GM18867 (cell line): ENCODE results near the gene SLC16A6.
"Not testable (repeated sequence)": the region's sequence is repeated elsewhere in the genome, so short reads cannot be mapped to it uniquely, and the experiment has no call there.

ENCODE experiments used
- ATAC-seq: cut with Tn5 transposase; IDR thresholded peaks from one replicate; pipeline ENCODE4 v1.9.1; 2021; ENCODE audit warnings: mild to moderate bottlenecking, moderate library complexity; ENCODE audit not compliant: unreplicated experiment

Gene SLC16A6

GRCh38 chr17:68291836-68292688 is 1.1 kb upstream of the SLC16A6 start:
- ATAC-seq: peak; percentile 65

- ATAC-seq: no peak
Observed at GRCh38 chr17:68290268-68290954, 516 bp downstream of the SLC16A6 start.

GRCh38 chr17:68289936-68290267 is 1.0 kb downstream of the SLC16A6 start:
- ATAC-seq: no peak

- no peak for ATAC-seq
Observed at GRCh38 chr17:68289473-68289872, 1.5 kb downstream of the SLC16A6 start.

- ATAC-seq: no peak
Observed at GRCh38 chr17:68288804-68289203, 2.1 kb downstream of the SLC16A6 start.

GRCh38 chr17:68288375-68288774 is 2.6 kb downstream of the SLC16A6 start:
- ATAC-seq: no peak

GRCh38 chr17:68281965-68282364 is 9.0 kb downstream of the SLC16A6 start:
- ATAC-seq: not testable (repeated sequence)

- ATAC-seq: no peak
Observed at GRCh38 chr17:68277807-68278206, 13.1 kb downstream of the SLC16A6 start.

- not testable (repeated sequence) for ATAC-seq
Observed at GRCh38 chr17:68276339-68276738, 14.6 kb downstream of the SLC16A6 start.

- no peak for ATAC-seq
Observed at GRCh38 chr17:68273722-68274121, 17.2 kb downstream of the SLC16A6 start.

GRCh38 chr17:68265833-68266232 is 25.1 kb downstream of the SLC16A6 start:
- ATAC-seq: not testable (repeated sequence)

- ATAC-seq: not testable (repeated sequence)
Observed at GRCh38 chr17:68263101-68263681, 27.7 kb downstream of the SLC16A6 start.

- ATAC-seq: not testable (repeated sequence)
Observed at GRCh38 chr17:68262467-68262866, 28.5 kb downstream of the SLC16A6 start.

GRCh38 chr17:68260051-68260762 is 30.7 kb downstream of the SLC16A6 start:
- no peak for ATAC-seq

GRCh38 chr17:68259648-68259951 is 31.3 kb downstream of the SLC16A6 start:
- ATAC-seq: not testable (repeated sequence)

- ATAC-seq: peak; percentile 87
Observed at GRCh38 chr17:68258890-68259647, 31.9 kb downstream of the SLC16A6 start.

- no peak for ATAC-seq
Observed at GRCh38 chr17:68257934-68258333, 33.0 kb downstream of the SLC16A6 start.

GRCh38 chr17:68256701-68257100 is 34.2 kb downstream of the SLC16A6 start:
- ATAC-seq: not testable (repeated sequence)

GRCh38 chr17:68255731-68256538 is 35.0 kb downstream of the SLC16A6 start:
- no peak for ATAC-seq

- ATAC-seq: no peak
Observed at GRCh38 chr17:68255151-68255550, 35.8 kb downstream of the SLC16A6 start.
